Skeletal muscle satellite cell (primary cell): ENCODE measurements around the gene GLIS1.
"Not testable (repeated sequence)": the region's sequence is repeated elsewhere in the genome, so short reads cannot be mapped to it uniquely, and the experiment has no call there.

Source experiments
- H3K27me3 ChIP-seq: 2 replicates; pipeline ENCODE4 v1.7.0; 2013; ENCODE audit warnings: low read length; ENCODE audit not compliant: control insufficient read depth, insufficient read depth
- H3K36me3 ChIP-seq: 2 replicates; pipeline ENCODE4 v1.7.0; 2013; ENCODE audit warnings: mild to moderate bottlenecking, control low read depth, low read length; ENCODE audit not compliant: insufficient read depth
- H3K4me1 ChIP-seq: 2 replicates; pipeline ENCODE4 v1.7.0; 2013; ENCODE audit warnings: low read length; ENCODE audit not compliant: control insufficient read depth, insufficient read depth
- H3K4me2 ChIP-seq: 2 replicates; pipeline ENCODE4 v1.7.0; 2013; ENCODE audit warnings: mild to moderate bottlenecking, low read length
- H3K4me3 ChIP-seq: 2 replicates; pipeline ENCODE4 v1.7.0; 2013; ENCODE audit warnings: low read length
- H3K9ac ChIP-seq: 2 replicates; pipeline ENCODE4 v1.7.0; 2013; ENCODE audit warnings: mild to moderate bottlenecking, low read depth, low read length, moderate library complexity
- H3K9me3 ChIP-seq: replicated peaks from 2 replicates; pipeline ENCODE4 v1.7.0; 2013; ENCODE audit warnings: mild to moderate bottlenecking, control low read depth, low read length

Gene GLIS1

DNA sequence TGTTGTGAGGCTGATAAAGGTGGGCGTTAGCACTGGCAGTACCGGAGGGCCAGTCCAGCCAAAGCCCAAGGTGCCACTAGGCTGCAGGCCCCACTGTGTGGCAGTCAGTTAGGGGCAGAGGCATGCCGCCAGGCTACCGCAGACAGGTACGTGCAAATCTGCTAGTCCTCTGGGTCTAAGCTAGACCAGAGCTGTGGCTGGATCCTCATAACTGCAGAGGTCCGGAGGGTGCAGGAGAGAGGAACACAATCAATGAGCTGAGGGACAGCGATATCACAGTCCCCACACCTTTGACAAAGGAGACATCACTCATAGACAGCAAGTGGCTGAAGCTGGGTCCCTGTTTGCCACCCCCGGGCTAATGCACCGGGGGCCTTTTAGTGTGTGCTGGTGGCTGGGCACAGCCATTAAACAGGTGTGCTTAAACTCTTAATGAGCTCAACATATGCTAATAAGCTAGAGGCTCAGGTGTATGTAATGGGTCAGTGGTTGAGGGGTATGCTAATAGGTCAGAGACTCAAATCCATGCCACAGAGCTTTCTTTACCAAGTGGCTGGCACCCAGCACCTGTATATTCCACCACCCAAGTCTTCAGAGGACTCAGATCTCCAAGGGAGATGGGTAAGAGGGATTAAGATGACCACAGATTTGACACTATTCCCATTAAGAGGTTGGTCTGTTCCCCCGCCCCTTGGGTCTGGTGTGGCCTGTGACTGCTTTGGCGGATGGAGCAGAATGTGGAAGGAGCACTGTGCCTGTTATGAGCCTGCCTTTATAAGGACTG lies 82.0 kb downstream of the GLIS1 start:
- H3K4me1 ChIP-seq: peaks cover 31% of the 10 kb centered on the region
- H3K36me3 ChIP-seq: no peaks in the 10 kb centered on the region
- H3K9me3 ChIP-seq: no peaks in the 10 kb centered on the region
- H3K4me2 ChIP-seq: peak overlapping the region; percentile 67
- peak overlapping the region; percentile 31 for H3K4me3 ChIP-seq
- H3K9ac ChIP-seq: no peak overlapping the region
- H3K27me3 ChIP-seq: no peaks in the 10 kb centered on the region

DNA sequence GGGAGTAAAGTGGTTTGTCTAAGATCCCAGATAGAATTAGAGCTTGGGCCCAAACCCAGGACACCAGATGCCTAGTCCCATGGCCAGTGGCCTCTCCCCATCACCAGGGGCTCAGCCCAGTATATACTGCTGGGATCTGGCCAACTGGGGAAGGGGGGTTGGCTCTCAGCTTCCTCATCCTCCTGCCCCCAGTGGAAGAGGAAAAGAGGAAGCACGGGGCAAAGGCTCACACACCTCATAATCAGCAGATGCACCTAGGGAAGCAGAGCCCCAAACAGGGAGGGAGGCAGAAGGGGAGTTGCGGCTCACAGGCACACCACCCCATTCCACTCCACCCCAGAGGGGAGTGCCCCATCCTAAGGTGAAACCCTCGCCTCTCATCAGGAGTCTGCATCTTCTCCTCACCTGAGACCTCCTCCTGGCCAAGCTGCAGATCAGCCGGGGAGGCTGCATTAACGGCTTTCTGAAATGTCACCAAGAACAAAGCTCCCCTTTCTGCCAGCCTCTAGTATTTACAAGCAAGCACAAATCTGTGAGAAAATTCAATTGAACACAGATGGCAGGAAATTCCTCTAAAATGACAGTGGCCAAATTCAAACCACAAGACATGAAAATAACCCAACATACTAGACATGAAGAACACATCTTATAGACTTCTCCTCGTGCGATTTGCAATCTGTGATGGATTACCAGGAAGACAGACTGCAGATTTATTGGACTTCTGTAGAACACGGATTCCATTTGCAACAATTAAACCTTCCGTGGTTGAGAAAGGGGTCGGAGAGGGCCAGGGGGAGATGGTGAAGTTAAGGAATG lies 82.8 kb downstream of the GLIS1 start:
- Histone ChIP-seq H3K36me3 (no peaks in the 10 kb centered on the region), H3K4me1 (peaks cover 31% of the 10 kb centered on the region), H3K27me3 (no peaks in the 10 kb centered on the region), H3K4me3 (peak overlapping the region; percentile 31), H3K9ac (peak overlapping the region; percentile 31), H3K4me2 (peak overlapping the region; percentile 67), H3K9me3 (no peaks in the 10 kb centered on the region)

DNA sequence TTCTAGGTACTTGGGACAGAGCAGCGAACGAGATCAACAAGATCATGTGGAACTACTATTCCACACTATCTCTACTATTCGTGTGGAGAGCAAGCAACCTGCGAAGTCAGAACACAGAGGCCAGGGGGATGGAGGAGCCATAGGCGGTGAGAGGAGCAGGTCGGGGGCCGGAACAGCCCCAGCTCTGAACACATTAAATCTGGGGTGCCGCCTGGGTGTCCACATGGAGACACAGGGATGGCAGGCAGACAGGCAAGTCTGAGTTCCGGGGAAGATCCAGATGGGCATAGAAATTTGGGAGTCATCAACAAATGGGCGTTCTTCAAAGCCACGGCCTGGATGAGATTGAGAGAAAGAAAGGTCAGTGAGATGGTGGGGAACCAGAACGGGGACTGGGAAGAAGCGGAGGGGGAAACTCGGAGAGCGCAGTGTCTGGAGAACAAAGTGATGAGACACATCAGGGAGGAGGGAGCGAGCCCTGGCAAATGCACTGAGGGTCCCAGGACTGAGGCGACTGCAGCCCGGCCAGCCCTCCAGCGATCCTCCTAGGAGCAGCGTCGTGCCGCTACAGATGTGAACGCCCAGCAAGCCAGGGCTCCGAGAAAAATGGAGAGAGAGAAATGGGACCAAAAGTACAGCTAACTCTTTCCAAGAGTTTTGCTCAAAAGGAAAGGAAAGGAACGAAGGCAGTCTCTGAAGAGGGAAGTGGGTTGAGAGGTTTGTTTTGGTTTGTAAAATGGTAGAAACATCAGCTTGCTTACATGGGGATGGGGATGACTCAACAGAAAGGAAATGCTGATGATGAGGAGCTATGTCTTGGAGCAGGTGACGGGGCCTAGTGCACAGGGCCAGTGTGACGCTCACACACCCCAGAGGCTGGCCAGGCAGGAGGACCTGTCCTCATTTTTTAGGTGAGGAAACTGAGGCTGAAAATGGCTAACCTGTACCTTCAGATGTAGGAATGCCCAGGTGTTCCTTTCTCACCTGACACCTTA lies 84.5 kb downstream of the GLIS1 start:
- Histone ChIP-seq H3K9ac (no peak overlapping the region), H3K4me2 (peak overlapping the region; percentile 20), H3K4me1 (peaks cover 31% of the 10 kb centered on the region), H3K36me3 (no peaks in the 10 kb centered on the region), H3K27me3 (no peaks in the 10 kb centered on the region), H3K9me3 (no peaks in the 10 kb centered on the region), H3K4me3 (no peak overlapping the region)

DNA sequence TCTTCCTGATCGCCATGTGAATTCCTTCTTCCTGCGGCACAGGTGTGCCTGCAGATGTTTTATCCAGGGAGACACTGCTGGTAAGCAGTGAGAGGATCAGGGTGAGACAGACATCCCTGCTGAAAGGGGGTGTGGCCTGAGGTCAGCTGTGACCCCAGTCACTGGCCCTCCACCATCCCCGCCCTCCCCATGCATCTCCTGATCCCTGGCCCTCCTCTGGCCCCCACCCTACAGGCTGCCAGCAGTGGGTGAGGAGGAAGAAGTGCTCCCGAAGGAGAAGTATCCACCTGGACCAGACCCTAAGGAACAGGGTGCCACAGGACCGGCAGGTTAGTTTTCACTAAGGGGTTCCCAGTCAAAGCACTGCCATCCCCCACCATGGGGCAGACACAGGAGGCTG lies 85.3 kb downstream of the GLIS1 start:
- H3K4me2 ChIP-seq: no peak overlapping the region
- peaks cover 31% of the 10 kb centered on the region for H3K4me1 ChIP-seq
- no peaks in the 10 kb centered on the region for H3K36me3 ChIP-seq
- H3K9ac ChIP-seq: no peak overlapping the region
- H3K9me3 ChIP-seq: no peaks in the 10 kb centered on the region
- no peaks in the 10 kb centered on the region for H3K27me3 ChIP-seq
- H3K4me3 ChIP-seq: no peak overlapping the region

DNA sequence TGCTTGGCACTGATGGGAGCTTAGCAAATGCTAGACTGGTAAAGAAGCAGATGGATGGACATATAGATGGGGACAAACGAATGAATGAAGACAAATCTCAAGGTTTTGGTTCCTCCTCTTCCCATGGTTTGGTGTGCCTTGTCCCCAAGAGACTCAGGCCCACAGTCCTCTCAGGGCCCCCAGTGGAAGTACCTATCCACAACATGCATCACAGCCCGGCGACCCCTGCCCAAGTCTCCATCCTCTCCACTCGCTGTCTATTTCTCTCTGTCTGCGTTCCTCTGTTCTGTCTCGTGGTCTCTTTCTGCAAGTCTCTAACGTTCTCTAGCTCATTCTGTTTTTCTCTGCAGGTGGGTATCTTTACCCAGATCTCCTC lies 85.8 kb downstream of the GLIS1 start:
- peaks cover 31% of the 10 kb centered on the region for H3K4me1 ChIP-seq
- no peak overlapping the region for H3K4me2 ChIP-seq
- H3K9me3 ChIP-seq: no peaks in the 10 kb centered on the region
- no peak overlapping the region for H3K4me3 ChIP-seq
- H3K27me3 ChIP-seq: no peaks in the 10 kb centered on the region
- H3K36me3 ChIP-seq: no peaks in the 10 kb centered on the region
- H3K9ac ChIP-seq: no peak overlapping the region

DNA sequence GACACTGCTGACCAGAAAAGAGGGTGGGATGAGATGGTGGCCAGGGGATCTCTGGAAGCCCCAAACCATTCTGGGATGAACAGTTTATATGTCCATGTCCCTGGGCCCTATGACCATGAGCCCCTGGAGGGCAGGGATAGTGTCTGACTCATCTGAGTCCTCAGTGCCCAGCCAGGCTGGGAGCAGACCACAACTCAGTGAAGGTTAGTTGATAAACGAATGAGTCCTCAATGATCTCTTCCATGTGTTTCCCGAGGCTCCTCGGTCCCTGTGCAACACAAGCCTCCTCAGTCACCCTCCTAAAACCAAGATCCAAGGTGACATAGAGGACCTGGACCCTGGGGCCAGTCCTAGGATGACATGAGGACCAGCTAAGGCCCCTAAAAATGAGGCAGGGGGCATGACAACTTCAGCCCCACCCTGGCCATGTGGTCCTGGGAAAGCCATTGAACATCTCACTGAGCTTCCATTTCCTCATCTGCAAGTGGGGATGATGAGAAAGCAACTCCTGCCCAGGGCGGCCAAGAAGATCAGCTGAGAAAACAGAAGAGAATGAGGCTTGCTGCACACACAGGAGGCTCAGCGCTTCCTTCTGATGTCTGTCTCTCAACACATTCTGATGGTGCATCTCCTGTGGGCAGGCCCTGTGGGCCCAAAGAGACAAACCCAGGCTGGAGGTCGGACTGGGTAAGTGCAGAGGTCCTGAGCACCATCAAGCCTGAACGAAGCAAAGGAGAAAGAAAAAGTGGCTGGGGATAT lies 86.3 kb downstream of the GLIS1 start:
- Histone ChIP-seq H3K4me1 (peaks cover 31% of the 10 kb centered on the region), H3K36me3 (no peaks in the 10 kb centered on the region), H3K4me2 (no peak overlapping the region), H3K27me3 (no peaks in the 10 kb centered on the region), H3K9ac (no peak overlapping the region), H3K9me3 (no peaks in the 10 kb centered on the region), H3K4me3 (no peak overlapping the region)

DNA sequence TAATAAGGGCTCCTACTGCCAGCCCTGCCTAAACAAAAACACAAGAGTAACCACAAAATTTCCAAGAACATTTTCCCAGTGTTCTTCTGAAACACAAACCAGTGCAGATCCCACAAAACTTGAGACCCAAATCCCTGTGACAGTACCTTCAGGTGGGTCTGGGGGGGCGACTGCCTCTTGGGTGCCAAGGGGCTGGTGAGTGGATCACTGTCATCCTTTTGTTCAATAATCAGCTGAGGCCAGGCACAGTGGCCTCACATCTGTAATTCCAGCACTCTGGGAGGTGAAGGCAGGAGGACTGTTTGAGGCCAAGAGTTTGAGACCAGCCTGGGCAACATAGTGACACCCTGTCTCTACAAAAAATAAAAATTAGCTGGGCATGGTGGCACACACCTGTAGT lies 87.6 kb downstream of the GLIS1 start:
- no peak overlapping the region for H3K4me2 ChIP-seq
- H3K36me3 ChIP-seq: no peaks in the 10 kb centered on the region
- no peak overlapping the region for H3K4me3 ChIP-seq
- no peaks in the 10 kb centered on the region for H3K9me3 ChIP-seq
- H3K4me1 ChIP-seq: peaks cover 20% of the 10 kb centered on the region
- no peak overlapping the region for H3K9ac ChIP-seq
- H3K27me3 ChIP-seq: no peaks in the 10 kb centered on the region

DNA sequence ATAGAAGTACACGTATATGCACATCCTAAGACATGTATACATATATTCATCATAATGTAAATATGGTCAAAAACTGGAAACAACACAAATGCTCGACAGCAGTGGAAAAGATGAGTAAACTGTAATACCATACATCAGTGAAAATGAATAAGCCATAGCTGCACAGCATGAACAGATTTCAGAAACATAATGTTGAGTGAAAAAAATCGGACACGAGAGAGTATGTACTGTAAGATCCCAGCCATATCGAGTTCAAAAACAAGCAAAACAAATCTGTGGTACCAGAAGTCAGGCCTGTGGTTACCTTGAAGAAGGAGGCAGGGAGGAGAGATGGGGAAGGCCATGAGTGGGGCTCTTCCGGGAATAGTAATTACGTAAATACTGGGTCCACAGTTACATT lies 90.4 kb downstream of the GLIS1 start:
- H3K4me2 ChIP-seq: no peak overlapping the region
- H3K36me3 ChIP-seq: no peaks in the 10 kb centered on the region
- H3K4me1 ChIP-seq: no peaks in the 10 kb centered on the region
- H3K4me3 ChIP-seq: no peak overlapping the region
- H3K27me3 ChIP-seq: no peaks in the 10 kb centered on the region
- no peaks in the 10 kb centered on the region for H3K9me3 ChIP-seq
- no peak overlapping the region for H3K9ac ChIP-seq

DNA sequence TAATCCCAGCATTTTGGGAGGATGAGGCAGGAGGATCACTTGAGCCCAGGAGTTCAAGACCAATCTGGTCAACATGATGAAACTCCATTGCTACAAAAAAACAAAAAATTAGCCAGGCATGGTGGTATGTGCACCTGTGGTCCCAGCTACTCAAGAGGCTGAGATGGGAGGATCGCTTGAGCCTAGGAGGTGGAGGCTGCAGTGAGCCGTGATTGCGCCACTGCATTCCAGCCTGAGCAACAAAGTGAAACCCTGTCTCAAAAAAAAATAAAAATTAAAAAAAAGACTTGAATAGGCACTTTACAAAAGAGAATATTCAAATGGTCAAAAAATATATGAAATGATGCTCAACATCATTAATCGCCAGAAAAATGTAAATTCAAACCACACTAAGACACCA lies 91.0 kb downstream of the GLIS1 start:
- H3K27me3 ChIP-seq, H3K4me3 ChIP-seq, H3K9ac ChIP-seq, H3K9me3 ChIP-seq, H3K36me3 ChIP-seq, H3K4me2 ChIP-seq, H3K4me1 ChIP-seq: not testable (repeated sequence)

DNA sequence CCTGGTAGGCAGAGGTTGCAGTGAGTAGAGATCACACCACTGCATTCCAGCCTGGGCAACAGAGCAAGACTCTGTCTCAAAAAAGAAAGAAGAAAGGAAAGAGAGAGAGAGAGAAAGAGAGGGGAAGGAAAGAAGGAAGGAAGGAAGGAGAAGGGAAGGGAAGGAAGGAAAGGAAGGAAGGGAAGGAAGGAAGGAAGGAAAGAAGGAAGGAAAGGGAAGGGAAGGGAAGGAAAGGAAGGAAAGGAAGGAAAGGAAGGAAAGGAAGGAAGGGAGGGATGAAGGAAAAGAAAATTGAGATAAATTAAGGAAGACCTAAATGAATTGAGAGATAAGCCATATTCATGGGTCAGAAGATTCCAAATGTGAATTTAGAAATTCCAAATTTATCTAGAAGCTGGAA lies 92.2 kb downstream of the GLIS1 start:
- H3K9me3 ChIP-seq: no peaks in the 10 kb centered on the region
- H3K4me1 ChIP-seq: no peaks in the 10 kb centered on the region
- H3K36me3 ChIP-seq: no peaks in the 10 kb centered on the region
- no peak overlapping the region for H3K4me3 ChIP-seq
- no peak overlapping the region for H3K4me2 ChIP-seq
- no peaks in the 10 kb centered on the region for H3K27me3 ChIP-seq
- no peak overlapping the region for H3K9ac ChIP-seq
